ENCODE measurements around the gene ADSL.

ADSL gene

GRCh38 chr22:40364431-40364830 is 18.1 kb downstream of the ADSL start:
- H3K4me3 ChIP-seq (ENCODE audit: control insufficient read depth, low read depth, low read length): no peak overlapping the region
- TF ChIP-seq CTCF (IDR thresholded peaks at IDR 0.05; ENCODE audit: control insufficient read depth, insufficient read depth, low read depth, low read length, missing control alignments): no peak
- DNase-seq (ENCODE audit: low read depth): no peak

GRCh38 chr22:40366068-40366467 is 19.8 kb downstream of the ADSL start:
- no peak for DNase-seq (ENCODE audit: low read depth)
- no peak for TF ChIP-seq CTCF (IDR thresholded peaks at IDR 0.05; ENCODE audit: control insufficient read depth, insufficient read depth, low read depth, low read length, missing control alignments)
- H3K4me3 ChIP-seq (ENCODE audit: control insufficient read depth, low read depth, low read length): no peak overlapping the region

GRCh38 chr22:40367342-40367741 is 21.0 kb downstream of the ADSL start:
- TF ChIP-seq CTCF (IDR thresholded peaks at IDR 0.05; ENCODE audit: control insufficient read depth, insufficient read depth, low read depth, low read length, missing control alignments): no peak
- no peak overlapping the region for H3K4me3 ChIP-seq (ENCODE audit: control insufficient read depth, low read depth, low read length)
- no peak for DNase-seq (ENCODE audit: low read depth)

- DNase-seq (ENCODE audit: low read depth): no peak
- no peak overlapping the region for H3K4me3 ChIP-seq (ENCODE audit: control insufficient read depth, low read depth, low read length)
- TF ChIP-seq CTCF (IDR thresholded peaks at IDR 0.05; ENCODE audit: control insufficient read depth, insufficient read depth, low read depth, low read length, missing control alignments): no peak
These were observed 21.7 kb downstream of the ADSL start for GRCh38 chr22:40368016-40368415.

GRCh38 chr22:40368836-40369235 is 22.5 kb downstream of the ADSL start:
- TF ChIP-seq CTCF (IDR thresholded peaks at IDR 0.05; ENCODE audit: control insufficient read depth, insufficient read depth, low read depth, low read length, missing control alignments): no peak
- no peak for DNase-seq (ENCODE audit: low read depth)
- H3K4me3 ChIP-seq (ENCODE audit: control insufficient read depth, low read depth, low read length): no peak overlapping the region

GRCh38 chr22:40374567-40374966 is 28.3 kb downstream of the ADSL start:
- DNase-seq (ENCODE audit: low read depth): no peak
- H3K4me3 ChIP-seq (ENCODE audit: control insufficient read depth, low read depth, low read length): no peak overlapping the region
- TF ChIP-seq CTCF (IDR thresholded peaks at IDR 0.05; ENCODE audit: control insufficient read depth, insufficient read depth, low read depth, low read length, missing control alignments): no peak

GRCh38 chr22:40376149-40376548 is 29.8 kb downstream of the ADSL start:
- DNase-seq (ENCODE audit: low read depth): no peak
- H3K4me3 ChIP-seq (ENCODE audit: control insufficient read depth, low read depth, low read length): no peak overlapping the region
- no peak for TF ChIP-seq CTCF (IDR thresholded peaks at IDR 0.05; ENCODE audit: control insufficient read depth, insufficient read depth, low read depth, low read length, missing control alignments)
